ENCODE data around the gene ACO1. TPM values are rescaled to one million over a fixed set of nuclear protein-coding genes. Genes with fewer than 3 reads are reported as not detected.

ACO1 gene
- total and polyA plus RNA-seq, 9 of the 15 experiments (the other 6 are each of a cell fraction or from before 2014, with no cell fraction given) = 0.96 to 29.7 (median 16.9) TPM

DNA sequence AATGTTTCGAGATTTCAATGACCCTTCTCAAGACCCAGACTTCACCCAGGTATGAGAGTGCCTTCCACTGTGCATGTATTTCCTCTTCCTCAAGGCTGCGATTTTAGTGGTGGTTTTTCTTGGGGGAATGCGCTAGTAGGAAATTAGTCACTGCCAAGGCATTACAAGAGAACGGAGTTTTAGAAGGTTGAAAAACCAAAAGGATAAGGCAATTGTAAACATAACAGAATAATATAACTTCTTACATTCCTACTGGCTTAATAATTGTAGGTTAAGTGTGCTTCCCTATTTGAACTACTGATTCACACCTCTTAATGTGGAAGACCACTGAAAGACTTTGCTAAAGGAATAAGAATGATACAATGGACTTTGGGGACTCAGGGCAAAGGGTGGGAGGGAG is 38.9 kb downstream of the ACO1 start (continued):
- TF ChIP-seq, protein P1, sequence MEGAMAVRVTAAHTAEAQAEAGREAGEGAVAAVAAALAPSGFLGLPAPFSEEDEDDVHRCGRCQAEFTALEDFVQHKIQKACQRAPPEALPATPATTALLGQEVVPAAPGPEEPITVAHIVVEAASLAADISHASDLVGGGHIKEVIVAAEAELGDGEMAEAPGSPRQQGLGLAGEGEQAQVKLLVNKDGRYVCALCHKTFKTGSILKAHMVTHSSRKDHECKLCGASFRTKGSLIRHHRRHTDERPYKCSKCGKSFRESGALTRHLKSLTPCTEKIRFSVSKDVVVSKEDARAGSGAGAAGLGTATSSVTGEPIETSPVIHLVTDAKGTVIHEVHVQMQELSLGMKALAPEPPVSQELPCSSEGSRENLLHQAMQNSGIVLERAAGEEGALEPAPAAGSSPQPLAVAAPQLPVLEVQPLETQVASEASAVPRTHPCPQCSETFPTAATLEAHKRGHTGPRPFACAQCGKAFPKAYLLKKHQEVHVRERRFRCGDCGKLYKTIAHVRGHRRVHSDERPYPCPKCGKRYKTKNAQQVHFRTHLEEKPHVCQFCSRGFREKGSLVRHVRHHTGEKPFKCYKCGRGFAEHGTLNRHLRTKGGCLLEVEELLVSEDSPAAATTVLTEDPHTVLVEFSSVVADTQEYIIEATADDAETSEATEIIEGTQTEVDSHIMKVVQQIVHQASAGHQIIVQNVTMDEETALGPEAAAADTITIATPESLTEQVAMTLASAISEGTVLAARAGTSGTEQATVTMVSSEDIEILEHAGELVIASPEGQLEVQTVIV (CRISPR knock-in tag; IDR thresholded peaks at IDR 0.05; ENCODE audit: borderline replicate concordance) = no peak
- TF ChIP-seq ARHGAP35 (IDR thresholded peaks at IDR 0.05; ENCODE audit: partially characterized antibody) = no peak
- no peak for TF ChIP-seq ZNF584 (CRISPR knock-in tag; IDR thresholded peaks at IDR 0.05; ENCODE audit: low read depth)
- TF ChIP-seq, protein P2, sequence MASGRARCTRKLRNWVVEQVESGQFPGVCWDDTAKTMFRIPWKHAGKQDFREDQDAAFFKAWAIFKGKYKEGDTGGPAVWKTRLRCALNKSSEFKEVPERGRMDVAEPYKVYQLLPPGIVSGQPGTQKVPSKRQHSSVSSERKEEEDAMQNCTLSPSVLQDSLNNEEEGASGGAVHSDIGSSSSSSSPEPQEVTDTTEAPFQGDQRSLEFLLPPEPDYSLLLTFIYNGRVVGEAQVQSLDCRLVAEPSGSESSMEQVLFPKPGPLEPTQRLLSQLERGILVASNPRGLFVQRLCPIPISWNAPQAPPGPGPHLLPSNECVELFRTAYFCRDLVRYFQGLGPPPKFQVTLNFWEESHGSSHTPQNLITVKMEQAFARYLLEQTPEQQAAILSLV (tag; IDR thresholded peaks at IDR 0.05) = no peak
- TF ChIP-seq SAFB2 (IDR thresholded peaks at IDR 0.05; ENCODE audit: borderline replicate concordance, low read depth, low read length, severe bottlenecking) = no peak
- TF ChIP-seq, protein P3, sequence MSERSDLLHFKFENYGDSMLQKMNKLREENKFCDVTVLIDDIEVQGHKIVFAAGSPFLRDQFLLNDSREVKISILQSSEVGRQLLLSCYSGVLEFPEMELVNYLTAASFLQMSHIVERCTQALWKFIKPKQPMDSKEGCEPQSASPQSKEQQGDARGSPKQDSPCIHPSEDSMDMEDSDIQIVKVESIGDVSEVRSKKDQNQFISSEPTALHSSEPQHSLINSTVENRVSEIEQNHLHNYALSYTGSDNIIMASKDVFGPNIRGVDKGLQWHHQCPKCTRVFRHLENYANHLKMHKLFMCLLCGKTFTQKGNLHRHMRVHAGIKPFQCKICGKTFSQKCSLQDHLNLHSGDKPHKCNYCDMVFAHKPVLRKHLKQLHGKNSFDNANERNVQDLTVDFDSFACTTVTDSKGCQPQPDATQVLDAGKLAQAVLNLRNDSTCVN (CRISPR knock-in tag; IDR thresholded peaks at IDR 0.05) = no peak
- no peak for TF ChIP-seq KLF1 (tag; IDR thresholded peaks at IDR 0.05)

Measured in K562 (cell line).